ENCODE results near the gene BMPER.

The BMPER gene

GRCh38 chr7:33883671-33883965 lies 21.7 kb upstream of the BMPER start:
- no peak overlapping the region for H3K27ac ChIP-seq
- no peaks in the 10 kb centered on the region for H3K9me3 ChIP-seq (ENCODE audit: low read depth, low read length)
- no peak for DNase-seq (ENCODE audit: low read depth, low spot score)
- no peak overlapping the region for H3K9ac ChIP-seq (ENCODE audit: insufficient read length)
- H3K4me3 ChIP-seq: no peak overlapping the region
- TF ChIP-seq POLR2AphosphoS5 (IDR thresholded peaks at IDR 0.05; ENCODE audit: borderline replicate concordance, low read depth, low read length) (no peak), EZH2 (IDR thresholded peaks at IDR 0.05) (no peak), FOXP2 (optimal IDR thresholded peaks at IDR 0.05; ENCODE audit: control extremely low read depth, extremely low read length, insufficient read depth) (no peak)
- no peaks in the 10 kb centered on the region for H3K36me3 ChIP-seq (ENCODE audit: insufficient read depth, low read length)

GRCh38 chr7:33885290-33886148 lies 19.8 kb upstream of the BMPER start:
- TF ChIP-seq EZH2 (IDR thresholded peaks at IDR 0.05): no peak
- no peak for TF ChIP-seq FOXP2 (optimal IDR thresholded peaks at IDR 0.05; ENCODE audit: control extremely low read depth, extremely low read length, insufficient read depth)
- peak overlapping the region; percentile 57 for H3K4me3 ChIP-seq
- H3K36me3 ChIP-seq (ENCODE audit: insufficient read depth, low read length): no peaks in the 10 kb centered on the region
- H3K9me3 ChIP-seq (ENCODE audit: low read depth, low read length): no peaks in the 10 kb centered on the region
- peak overlapping the region; percentile 88 for H3K27ac ChIP-seq
- H3K9ac ChIP-seq (ENCODE audit: insufficient read length): peak overlapping the region; percentile 14
- DNase-seq (ENCODE audit: low read depth, low spot score): no peak

- H3K27ac ChIP-seq: peak overlapping the region; percentile 88
- peak overlapping the region; percentile 14 for H3K9ac ChIP-seq (ENCODE audit: insufficient read length)
Measured at GRCh38 chr7:33886149-33886623, 19.2 kb upstream of the BMPER start.

GRCh38 chr7:33887266-33887975 lies 17.9 kb upstream of the BMPER start:
- Histone ChIP-seq H3K9me3 (ENCODE audit: low read depth, low read length) (no peaks in the 10 kb centered on the region), H3K4me3 (no peak overlapping the region), H3K27ac (peak overlapping the region; percentile 88), H3K36me3 (ENCODE audit: insufficient read depth, low read length) (no peaks in the 10 kb centered on the region), H3K9ac (ENCODE audit: insufficient read length) (no peak overlapping the region)
- no peak for TF ChIP-seq FOXP2 (optimal IDR thresholded peaks at IDR 0.05; ENCODE audit: control extremely low read depth, extremely low read length, insufficient read depth)
- TF ChIP-seq EZH2 (IDR thresholded peaks at IDR 0.05): no peak
- TF ChIP-seq POLR2AphosphoS5 (IDR thresholded peaks at IDR 0.05; ENCODE audit: borderline replicate concordance, low read depth, low read length): no peak
- DNase-seq (ENCODE audit: low read depth, low spot score): no peak

More at GRCh38 chr7:33886149-33886623, 19.2 kb upstream of the BMPER start:
- peak overlapping the region; percentile 57 for H3K4me3 ChIP-seq
- TF ChIP-seq POLR2AphosphoS5 (IDR thresholded peaks at IDR 0.05; ENCODE audit: borderline replicate concordance, low read depth, low read length) (no peak), EZH2 (IDR thresholded peaks at IDR 0.05) (no peak), FOXP2 (optimal IDR thresholded peaks at IDR 0.05; ENCODE audit: control extremely low read depth, extremely low read length, insufficient read depth) (no peak)
- H3K9me3 ChIP-seq (ENCODE audit: low read depth, low read length): no peaks in the 10 kb centered on the region
- DNase-seq (ENCODE audit: low read depth, low spot score): no peak
- no peaks in the 10 kb centered on the region for H3K36me3 ChIP-seq (ENCODE audit: insufficient read depth, low read length)

- DNase-seq (ENCODE audit: low read depth, low spot score): no peak
- peak overlapping the region; percentile 88; the same call in 1 of the 2 replicates for H3K27ac ChIP-seq
- TF ChIP-seq EZH2 (IDR thresholded peaks at IDR 0.05) (no peak), FOXP2 (optimal IDR thresholded peaks at IDR 0.05; ENCODE audit: control extremely low read depth, extremely low read length, insufficient read depth) (no peak), POLR2AphosphoS5 (IDR thresholded peaks at IDR 0.05; ENCODE audit: borderline replicate concordance, low read depth, low read length) (no peak)
- no peaks in the 10 kb centered on the region for H3K36me3 ChIP-seq (ENCODE audit: insufficient read depth, low read length)
- no peak overlapping the region for H3K4me3 ChIP-seq
- no peak overlapping the region for H3K9ac ChIP-seq (ENCODE audit: insufficient read length)
- H3K9me3 ChIP-seq (ENCODE audit: low read depth, low read length): no peaks in the 10 kb centered on the region
Measured at GRCh38 chr7:33888166-33888565, 17.2 kb upstream of the BMPER start.

GRCh38 chr7:33892945-33893344 lies 12.4 kb upstream of the BMPER start:
- Histone ChIP-seq H3K36me3 (ENCODE audit: insufficient read depth, low read length) (no peaks in the 10 kb centered on the region), H3K9ac (ENCODE audit: insufficient read length) (no peak overlapping the region), H3K9me3 (ENCODE audit: low read depth, low read length) (no peaks in the 10 kb centered on the region), H3K4me3 (no peak overlapping the region), H3K27ac (no peak overlapping the region)
- DNase-seq (ENCODE audit: low read depth, low spot score): no peak
- TF ChIP-seq POLR2AphosphoS5 (IDR thresholded peaks at IDR 0.05; ENCODE audit: borderline replicate concordance, low read depth, low read length) (no peak), FOXP2 (optimal IDR thresholded peaks at IDR 0.05; ENCODE audit: control extremely low read depth, extremely low read length, insufficient read depth) (no peak), EZH2 (IDR thresholded peaks at IDR 0.05) (no peak)

GRCh38 chr7:33893377-33893776 lies 12.0 kb upstream of the BMPER start:
- no peak overlapping the region for H3K4me3 ChIP-seq
- no peaks in the 10 kb centered on the region for H3K9me3 ChIP-seq (ENCODE audit: low read depth, low read length)
- no peak overlapping the region for H3K27ac ChIP-seq
- no peaks in the 10 kb centered on the region for H3K36me3 ChIP-seq (ENCODE audit: insufficient read depth, low read length)
- TF ChIP-seq FOXP2 (optimal IDR thresholded peaks at IDR 0.05; ENCODE audit: control extremely low read depth, extremely low read length, insufficient read depth): no peak
- no peak for TF ChIP-seq POLR2AphosphoS5 (IDR thresholded peaks at IDR 0.05; ENCODE audit: borderline replicate concordance, low read depth, low read length)
- TF ChIP-seq EZH2 (IDR thresholded peaks at IDR 0.05): no peak
- no peak for DNase-seq (ENCODE audit: low read depth, low spot score)
- no peak overlapping the region for H3K9ac ChIP-seq (ENCODE audit: insufficient read length)

- Histone ChIP-seq H3K27ac (no peak overlapping the region), H3K9me3 (ENCODE audit: low read depth, low read length) (no peaks in the 10 kb centered on the region), H3K4me3 (no peak overlapping the region), H3K36me3 (ENCODE audit: insufficient read depth, low read length) (no peaks in the 10 kb centered on the region), H3K9ac (ENCODE audit: insufficient read length) (no peak overlapping the region)
- DNase-seq (ENCODE audit: low read depth, low spot score): no peak
- TF ChIP-seq FOXP2 (optimal IDR thresholded peaks at IDR 0.05; ENCODE audit: control extremely low read depth, extremely low read length, insufficient read depth): no peak
Measured at GRCh38 chr7:33895025-33895804, 10.1 kb upstream of the BMPER start.

All from SK-N-MC (cell line).